Activated CD8-positive, alpha-beta memory T cell treated with anti-CD3 and anti-CD28 coated beads, Interleukin-2, amount 50 U/mL, for 4 hours (primary cell): ENCODE results near the gene FGD4.

Experiments
- DNase-seq: peaks from one replicate; pipeline ENCODE4 v3.0.0-alpha.2; 2020

The FGD4 gene

DNA sequence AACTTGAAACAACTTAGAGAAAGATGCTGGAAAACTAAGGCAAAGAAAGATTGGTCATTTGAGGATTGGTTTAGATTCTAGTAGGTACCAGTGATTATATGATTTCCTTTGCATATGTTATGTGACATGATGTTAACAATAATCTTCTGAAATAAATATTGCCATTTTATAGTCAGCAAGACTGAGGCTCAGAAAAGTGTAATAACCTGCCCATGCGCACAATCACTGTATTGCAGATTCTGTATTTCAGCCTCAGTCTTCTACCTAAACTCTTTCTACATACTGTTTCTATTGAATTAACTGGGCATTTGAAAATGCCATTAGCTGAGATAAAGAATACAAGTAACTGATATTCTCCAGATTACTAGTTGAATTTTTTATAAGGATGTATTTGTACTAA is 61.3 kb downstream of the FGD4 start:
- DNase-seq, result no peak

- no peak for DNase-seq
Measured at GRCh38 chr12:32462908-32463307, 63.5 kb downstream of the FGD4 start.

- DNase-seq, result no peak
Measured at GRCh38 chr12:32466187-32466586, 66.8 kb downstream of the FGD4 start.

GRCh38 chr12:32466986-32467711 is 67.8 kb downstream of the FGD4 start:
- DNase-seq, result no peak

DNA sequence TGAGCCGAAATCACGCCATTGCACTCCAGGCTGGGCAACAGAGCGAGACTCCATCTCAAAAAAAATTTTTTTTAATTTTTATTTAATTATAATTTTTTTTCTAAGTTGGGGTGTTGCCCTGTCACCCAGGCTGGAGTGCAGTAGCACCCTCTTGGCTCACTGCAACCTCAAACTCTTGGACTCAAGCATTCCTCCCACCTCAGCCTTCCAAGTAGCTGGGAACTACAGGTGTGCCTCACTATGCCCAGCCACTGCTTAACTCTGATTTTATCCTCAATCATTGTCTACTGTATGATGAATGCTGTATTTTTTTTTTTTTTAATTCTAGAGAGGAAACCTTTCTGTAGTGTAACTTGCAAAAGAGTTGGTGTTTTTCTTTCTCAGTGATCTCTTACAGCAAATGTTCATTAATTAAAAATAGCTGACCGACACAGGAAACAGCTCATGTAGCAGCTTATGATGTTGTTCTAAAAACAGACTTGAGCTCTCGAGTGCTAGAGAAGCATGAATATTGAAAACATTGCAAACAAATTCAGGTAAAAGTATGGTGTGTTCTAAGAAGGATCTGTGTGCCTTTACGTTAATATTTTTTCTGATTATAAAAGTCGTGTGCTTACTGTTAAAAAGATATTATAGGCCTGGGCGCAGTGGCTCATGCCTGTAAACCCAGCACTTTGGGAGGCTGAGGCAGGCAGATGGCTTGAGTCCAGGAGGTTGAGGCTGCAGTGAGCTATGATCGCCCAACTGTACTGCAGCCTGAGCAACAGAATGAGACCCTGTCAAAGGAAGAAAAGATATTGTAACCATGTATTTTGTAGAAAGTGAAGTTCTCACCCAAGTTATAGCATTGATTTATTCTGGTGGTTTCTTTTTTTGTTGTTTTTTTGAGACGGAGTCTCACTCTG is 68.9 kb downstream of the FGD4 start:
- no peak for DNase-seq

- no peak for DNase-seq
Measured at GRCh38 chr12:32470936-32471470, 71.6 kb downstream of the FGD4 start.

GRCh38 chr12:32471591-32472001 is 72.2 kb downstream of the FGD4 start:
- no peak for DNase-seq

DNA sequence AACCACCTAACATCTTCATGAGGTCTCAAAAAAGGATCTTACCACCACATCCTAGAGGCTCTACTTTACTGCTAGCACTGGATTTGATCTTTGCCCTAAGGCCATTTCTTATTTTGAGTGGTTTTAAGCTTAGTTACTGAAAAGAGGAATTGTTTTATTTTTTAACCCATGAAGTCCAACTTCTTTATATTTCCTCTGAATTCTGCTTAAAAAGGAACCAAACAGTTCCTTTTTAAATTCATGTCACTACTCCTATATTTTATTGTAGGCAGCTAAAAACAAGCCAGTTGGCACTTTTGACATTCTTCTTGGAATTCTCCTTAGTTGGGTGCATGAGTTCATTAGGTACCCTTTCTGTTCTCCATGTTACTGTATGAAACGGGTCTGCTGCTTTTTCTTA is 76.4 kb downstream of the FGD4 start:
- DNase-seq, result no peak

DNA sequence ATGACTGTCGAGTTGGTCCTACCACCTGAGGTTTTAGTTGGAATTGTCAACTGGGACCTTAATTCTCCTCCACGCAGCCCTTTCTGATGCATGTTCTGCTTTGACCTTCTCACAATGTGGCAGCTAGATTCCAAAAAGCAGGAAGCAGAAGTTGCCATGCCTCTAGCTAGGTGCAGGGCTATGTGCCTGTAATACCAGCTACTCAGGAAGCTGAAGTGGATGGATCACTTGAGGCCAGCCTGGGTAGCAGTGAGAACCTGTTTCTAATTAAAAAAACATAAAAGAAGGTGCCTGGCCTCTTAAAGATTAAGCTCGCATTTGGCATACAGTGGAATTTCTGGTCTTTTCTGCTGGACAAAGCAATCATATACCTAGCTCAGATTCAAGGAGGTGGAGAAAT is 77.1 kb downstream of the FGD4 start:
- no peak for DNase-seq

- no peak for DNase-seq
Measured at GRCh38 chr12:32477714-32478113, 78.4 kb downstream of the FGD4 start.

GRCh38 chr12:32478166-32478565 is 78.8 kb downstream of the FGD4 start:
- no peak for DNase-seq

DNA sequence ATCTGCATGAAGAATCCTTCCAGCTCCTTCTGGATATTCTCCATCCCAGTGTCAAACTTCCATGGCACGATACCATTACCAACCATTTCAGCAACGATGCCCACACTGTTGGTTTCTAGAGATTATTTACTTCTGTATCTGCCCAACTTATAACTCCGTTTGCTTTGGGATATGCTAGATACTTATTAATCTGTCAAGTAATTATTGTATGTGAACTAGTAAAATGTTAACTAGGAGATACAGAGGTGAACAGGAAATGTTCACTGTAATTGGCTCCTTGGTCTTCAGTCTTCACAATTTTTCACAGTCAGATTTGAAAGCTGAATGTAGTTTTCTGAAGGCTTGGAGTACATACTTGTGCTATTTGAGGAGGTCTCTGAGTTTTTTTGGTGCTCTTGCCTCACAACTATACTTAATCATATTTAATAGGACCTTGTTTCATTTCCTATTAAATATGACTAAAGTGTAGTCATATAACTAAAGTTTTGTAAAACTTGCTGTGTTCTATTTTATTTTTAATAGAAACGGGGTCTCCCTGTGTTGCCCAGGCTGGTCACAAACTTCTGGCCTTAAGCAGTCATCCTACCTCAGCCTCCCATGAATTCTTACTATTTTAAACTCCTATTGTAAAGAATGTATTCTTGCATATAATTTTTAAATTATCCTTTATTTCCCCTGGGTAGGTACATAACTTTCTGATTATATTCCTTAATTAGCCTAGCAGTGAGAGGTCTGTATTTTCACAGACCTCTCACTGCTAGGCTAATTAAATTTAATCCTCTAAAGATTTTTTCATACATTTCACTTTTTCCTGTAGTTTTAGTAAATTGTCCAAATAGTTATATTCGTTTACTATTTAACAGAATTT is 79.7 kb downstream of the FGD4 start:
- DNase-seq, result no peak

DNA sequence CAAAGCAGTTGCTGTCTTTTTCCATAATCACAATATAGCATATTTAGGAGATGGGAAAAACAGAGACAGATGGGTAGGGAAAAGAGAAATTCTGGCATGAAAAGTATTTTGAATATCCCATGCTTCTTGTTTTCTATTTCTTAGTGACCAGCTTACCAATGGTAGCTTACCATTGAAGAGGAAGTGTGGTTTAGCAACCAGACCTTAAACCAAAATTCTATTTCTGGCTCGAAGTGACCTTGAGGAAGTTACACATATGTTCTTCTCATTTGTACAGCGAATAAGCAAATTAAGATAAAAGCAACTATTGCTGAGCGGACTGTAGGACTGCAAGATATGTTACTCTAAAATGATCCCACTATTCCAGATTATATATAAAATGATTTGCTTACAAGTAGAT is 82.9 kb downstream of the FGD4 start:
- DNase-seq, result no peak

- DNase-seq, result no peak
Measured at GRCh38 chr12:32483499-32483898, 84.1 kb downstream of the FGD4 start.

DNA sequence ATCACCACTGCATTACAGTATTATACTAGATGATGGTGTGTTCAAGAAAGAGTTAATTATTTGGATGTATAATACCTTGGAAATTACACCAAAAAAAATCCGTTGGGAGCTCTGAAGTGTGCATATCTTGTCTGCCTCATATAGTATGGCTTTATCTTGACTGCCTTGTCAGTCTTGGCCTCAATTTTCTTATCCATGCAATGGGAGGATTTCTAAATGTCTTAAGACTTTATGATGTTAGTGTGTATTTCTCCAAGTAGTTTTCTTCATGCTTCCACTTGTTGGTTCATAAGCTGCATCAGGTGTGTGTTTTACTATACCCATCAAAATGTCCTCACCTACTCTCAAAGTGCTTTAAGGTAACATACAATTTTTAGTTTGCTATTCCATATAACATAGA is 84.6 kb downstream of the FGD4 start:
- DNase-seq, result no peak

DNA sequence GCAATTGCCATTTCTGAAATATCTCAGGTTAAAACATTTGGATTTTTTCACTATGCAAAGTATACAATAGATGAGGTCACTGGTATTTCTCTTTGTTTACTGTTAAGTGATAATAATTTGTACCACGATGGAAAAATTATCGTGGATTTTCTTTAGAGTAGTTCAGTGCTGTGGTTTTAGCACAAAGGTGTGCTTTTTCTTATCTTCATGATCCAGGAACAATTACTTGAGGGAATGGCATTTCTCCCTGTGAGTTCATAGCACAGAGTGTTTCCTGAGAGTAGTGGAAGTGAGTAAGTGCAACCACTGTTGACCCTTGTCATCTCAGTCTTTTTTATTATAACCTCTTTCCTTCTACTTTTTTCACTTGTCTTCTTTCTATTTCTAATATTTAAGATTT is 86.8 kb downstream of the FGD4 start:
- DNase-seq, result no peak

- no peak for DNase-seq
Measured at GRCh38 chr12:32488132-32488531, 88.8 kb downstream of the FGD4 start.

DNA sequence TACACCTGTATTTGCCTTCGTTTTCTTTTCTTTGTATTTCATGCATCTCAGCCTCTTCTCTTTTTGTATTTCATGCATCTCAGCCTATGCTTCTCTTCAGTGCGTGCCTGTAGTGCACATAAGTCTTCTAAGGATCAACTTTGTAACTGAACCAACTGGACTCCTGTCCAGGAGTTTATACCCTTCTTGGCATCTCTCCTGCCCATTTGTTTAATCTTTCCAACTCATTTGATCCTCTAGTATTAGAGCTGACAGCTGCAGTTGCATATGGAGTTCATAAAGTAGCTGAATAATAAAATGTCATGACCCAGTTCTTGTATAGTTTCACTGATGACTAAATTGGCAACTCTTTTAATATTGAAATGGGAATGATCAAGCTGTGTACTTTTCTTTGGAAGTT is 89.7 kb downstream of the FGD4 start:
- no peak for DNase-seq

DNA sequence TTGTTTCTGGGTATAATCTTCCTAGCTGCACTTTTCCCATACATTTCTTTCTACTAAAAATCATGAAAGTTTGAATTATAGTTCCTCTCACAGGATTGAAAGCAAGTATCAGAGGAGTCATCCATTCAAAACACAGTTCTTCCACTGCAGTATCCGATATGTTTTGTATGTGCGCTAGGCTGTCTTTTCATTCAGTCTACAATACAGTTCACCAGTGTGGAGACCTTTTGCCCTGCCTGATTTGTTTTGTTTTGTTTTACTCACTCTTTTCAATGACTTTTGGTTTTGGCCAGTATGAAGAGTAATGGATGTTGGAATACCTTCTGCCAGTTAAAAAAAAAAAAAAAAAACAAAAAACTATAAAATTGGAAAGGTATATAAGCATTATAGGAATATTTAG is 91.4 kb downstream of the FGD4 start:
- no peak for DNase-seq

- DNase-seq, result no peak
Measured at GRCh38 chr12:32493282-32493681, 93.9 kb downstream of the FGD4 start.

DNA sequence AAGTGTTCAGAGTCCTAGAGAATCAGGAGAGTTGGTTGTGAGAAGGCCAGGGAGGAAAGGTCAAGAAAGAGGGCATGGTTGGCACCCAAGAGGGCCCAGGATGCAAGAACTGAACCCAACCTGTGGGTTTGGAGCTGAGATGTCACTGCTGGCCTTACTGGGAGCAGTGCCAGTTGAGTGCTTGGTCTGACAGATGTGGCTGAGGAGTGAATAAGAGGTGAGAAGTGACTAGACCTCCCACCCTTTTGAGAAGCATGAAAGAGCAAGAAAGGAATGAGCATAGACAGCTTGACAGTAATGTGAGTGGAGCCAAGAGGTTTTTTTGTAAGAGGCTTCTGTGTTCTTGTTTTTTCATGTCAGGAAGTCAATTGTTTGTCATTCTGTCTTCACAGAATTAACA is 95.3 kb downstream of the FGD4 start:
- DNase-seq, result no peak

GRCh38 chr12:32496946-32497345 is 97.6 kb downstream of the FGD4 start:
- no peak for DNase-seq

DNA sequence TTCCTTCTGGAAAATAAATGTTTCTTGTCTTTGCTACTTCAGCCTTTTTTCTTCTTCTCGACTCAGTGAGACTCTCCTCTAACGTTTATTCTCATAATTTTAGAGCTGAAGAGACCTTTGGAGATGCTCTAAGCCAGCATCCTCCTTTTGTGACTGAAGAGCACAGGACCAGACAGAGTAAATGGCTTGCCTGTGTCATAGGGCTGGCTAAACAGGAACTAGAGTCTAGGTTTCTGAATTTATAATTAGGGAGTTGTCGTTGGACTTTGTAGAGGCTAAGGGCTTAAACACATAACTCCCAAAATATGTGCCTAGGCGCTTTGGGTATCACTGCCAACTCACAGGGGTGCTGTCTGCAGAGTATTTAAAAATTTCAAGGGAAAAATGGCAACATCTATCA is 98.5 kb downstream of the FGD4 start:
- DNase-seq, result no peak
